ENCODE measurements around the gene SYT9.

The SYT9 gene

GRCh38 chr11:7341551-7341950 lies 89.8 kb downstream of the SYT9 start:
- no peak for DNase-seq (ENCODE audit: low spot score)

- no peak for DNase-seq (ENCODE audit: low spot score)
These were observed 96.1 kb downstream of the SYT9 start for GRCh38 chr11:7347611-7348431.

DNA sequence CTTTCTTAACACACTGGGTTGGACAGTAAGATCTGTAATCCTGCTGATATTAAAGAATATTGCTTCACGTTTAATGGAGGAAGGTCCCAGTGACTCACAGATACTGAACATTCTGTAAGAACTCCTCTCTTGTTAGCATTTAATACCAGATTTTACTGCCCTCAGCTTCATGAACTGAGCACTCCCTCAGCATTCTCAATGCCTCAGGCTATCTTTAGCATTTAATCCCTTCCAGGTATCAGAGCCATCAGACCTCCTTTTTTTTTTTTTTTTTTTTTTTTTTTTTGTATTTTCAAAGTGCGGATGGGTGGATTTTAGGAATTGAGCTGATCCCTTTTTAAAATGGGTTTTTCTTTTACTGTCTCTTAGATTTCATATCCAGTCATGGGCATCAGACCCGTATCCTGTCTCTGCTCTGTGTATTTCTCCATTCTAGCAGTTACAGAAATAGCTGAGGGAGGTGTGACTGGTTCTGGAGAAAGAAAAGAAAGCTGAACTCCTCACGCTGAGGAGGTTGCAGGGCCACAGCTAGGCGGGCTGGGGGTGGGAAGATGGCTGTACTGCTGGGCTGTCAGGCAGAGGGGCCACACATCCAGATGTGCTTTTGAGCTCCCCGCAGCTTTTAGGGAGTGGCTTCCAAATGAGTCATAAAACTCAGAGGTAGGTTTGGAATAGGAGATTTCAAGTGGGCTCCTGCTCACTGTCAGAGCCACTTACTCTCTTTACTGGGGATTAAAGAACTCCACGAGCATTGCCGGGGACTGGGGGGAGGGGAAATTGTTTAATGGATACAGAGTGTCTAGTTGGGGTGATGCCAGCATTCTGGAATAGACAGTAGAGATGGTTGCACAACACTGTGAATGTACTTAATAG lies 97.0 kb downstream of the SYT9 start:
- DNase-seq (ENCODE audit: low spot score) = no peak

DNA sequence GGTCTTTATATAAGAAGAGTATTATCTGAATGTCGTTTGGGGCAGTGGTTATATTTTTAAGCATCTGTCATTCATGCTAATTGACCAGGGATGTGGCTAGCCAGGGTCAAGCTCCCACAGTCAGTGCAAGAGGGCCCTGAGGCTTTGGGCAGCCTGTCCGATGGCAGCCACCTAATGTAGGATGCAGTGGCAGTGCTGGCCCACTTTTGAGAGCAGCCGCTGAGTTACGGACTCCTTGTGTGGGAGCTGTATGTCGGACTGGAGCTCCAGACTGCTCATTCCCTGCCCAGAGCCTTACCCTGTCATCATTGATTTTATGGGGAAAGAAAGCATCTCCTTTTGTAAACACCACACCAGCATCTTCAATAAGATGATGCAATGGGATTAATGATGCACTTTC lies 99.5 kb downstream of the SYT9 start:
- no peak for DNase-seq (ENCODE audit: low spot score)

DNA sequence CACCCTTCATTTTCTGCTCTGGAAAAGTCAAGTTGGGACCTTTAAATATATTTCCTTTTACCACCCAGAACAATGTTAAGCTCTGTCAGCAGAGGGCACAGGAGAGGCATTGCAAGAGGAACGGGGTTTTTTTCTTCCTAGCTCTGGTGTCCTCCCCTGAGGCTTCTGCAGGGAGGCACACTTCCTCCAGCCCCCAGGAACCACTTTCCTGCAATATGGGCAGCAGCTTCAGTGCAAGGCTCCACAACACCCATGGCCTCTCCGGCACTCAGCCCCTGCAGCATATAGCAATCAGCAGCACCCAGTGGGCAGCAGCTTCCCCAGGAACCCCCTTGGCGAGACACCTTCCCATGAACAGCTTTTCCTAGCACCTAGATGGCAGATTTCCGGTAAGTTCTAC lies 101.4 kb downstream of the SYT9 start:
- no peak for DNase-seq (ENCODE audit: low spot score)

DNA sequence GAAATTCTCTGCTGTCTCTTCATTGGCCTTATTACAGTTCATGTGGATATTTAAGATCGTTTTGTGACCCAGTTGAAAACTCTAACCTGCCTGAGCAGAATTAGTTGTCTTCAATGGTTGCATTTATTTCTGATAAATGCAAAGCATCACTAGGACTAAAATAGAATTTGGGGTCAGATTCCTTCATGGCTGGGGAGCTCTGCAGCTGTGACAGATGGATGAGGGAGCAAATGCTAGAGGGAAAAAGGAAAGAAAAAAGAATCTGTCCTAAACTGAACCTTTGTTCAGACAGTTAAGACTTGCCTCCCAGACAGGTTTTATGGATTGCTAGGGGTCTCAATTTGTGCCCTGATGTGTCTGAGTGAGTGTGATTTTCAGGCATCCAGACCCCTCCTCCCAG lies 113.0 kb downstream of the SYT9 start:
- DNase-seq (ENCODE audit: low spot score) = no peak

DNA sequence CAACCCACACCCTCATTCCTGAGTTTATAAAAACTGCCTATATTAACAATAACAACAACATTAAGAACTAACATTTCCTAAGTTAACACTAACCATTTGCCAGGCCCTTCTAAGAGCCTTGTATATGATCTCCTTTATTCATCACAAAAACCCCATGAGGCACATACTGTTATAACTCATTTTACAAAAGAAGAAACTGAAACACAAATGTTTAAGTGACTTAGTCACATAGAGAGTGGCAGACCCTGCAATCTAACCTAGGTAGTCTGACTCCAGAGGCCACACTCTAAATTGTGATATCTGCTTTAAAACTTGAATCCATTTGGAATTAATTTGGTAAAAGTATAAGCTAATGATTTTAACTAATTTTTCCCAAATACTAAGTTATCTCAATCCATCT lies 116.1 kb downstream of the SYT9 start:
- DNase-seq (ENCODE audit: low spot score) = no peak

DNA sequence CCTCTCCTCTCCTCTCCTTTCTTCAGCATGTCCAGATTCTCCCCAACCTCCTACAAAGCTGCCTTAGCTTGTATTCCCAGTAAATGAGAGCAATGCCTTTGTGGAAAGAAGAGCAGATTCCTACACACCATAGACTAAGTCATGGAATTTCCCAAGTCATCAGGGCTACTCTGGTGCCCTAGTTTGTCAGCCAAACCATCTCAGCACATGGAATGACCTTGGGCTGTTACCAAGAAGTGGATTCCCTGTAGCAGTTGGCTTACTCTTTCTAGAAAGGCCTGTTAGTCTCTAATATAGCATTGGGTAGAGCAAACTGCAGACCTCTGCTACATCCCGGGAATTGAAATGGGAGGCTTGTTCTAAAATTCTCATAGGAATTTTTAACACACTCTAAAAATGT lies 124.7 kb downstream of the SYT9 start:
- no peak for DNase-seq (ENCODE audit: low spot score)

DNA sequence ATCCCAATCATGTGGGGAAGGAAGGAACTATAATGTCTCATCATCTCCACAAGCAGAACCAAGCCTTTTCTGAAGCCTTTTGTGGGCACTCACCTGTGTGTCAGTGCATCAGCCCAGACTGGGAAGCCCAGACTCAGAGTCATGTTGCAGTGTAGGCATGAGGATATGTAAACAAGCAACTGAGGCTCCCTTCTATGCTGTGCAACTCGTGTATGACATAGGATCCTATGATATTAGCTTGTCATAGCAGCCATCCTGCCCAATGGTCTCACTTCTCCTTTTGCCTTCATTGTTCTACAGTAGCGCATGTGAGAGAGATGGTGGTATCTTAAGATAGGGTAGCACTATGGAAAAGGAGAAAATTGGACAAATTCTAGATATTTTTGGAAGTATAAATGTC lies 130.2 kb downstream of the SYT9 start:
- DNase-seq (ENCODE audit: low spot score) = no peak

DNA sequence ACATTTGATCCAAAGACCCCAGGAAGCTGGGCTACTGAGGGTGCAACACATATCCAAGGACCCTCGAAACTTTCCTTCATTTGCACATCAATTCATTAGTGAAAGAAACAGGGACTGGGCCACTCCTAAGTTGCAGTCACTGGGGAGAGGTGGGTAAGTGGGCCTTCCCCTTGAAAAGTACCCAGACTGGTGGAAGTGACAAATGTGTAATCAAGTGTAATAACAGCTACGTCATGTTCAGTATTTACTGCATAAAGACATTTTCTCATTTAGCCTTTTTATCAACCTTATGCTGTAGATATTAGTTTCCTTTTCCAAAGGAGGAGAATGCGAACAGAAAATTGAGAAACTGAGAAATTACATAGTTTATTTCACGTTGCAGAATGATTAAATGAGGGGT lies 131.7 kb downstream of the SYT9 start:
- DNase-seq (ENCODE audit: low spot score) = no peak

- DNase-seq (ENCODE audit: low spot score) = no peak
These were observed 133.0 kb downstream of the SYT9 start for GRCh38 chr11:7384691-7385090.

DNA sequence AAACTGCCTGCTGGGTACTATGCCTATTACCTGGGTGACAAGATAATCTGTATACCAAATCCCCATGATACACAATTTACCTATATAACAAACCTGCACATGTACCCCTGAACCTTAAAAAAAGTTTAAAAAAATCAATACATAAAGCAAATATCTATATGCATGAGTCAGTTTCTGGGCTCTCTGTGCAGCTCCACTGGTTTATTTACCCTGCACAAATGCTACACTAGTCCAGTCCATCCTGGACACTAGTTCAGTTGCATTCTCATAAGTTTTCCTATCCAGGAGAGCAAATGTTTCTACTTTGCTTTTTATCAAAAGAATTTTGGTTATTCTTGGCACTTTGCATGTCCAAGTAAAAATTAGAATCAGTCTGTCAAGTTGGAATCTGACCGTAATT lies 133.8 kb downstream of the SYT9 start:
- DNase-seq (ENCODE audit: low spot score) = no peak

- DNase-seq (ENCODE audit: low spot score) = no peak
These were observed 162.5 kb downstream of the SYT9 start for GRCh38 chr11:7413961-7414915.

- DNase-seq (ENCODE audit: low spot score) = no peak
These were observed 163.5 kb downstream of the SYT9 start for GRCh38 chr11:7414973-7415817.

DNA sequence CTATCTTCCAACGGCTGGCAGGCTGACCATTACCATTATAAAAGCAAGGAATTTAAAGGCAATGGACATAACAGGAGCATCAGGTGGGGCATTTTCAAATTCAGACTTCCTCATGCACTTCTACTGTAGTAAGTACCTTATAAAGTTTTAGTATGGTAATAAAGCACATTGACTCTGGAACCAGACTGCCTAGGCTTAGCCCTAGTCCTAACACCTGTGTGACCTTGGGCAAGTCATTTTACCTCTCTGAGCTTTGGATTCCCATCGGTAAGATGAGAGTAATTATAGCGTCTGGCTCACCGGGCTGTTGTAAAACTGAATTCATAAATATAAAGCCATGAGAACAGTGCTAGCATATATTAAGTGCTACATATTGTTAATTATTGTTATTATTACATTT lies 164.4 kb downstream of the SYT9 start:
- DNase-seq (ENCODE audit: low spot score) = no peak

DNA sequence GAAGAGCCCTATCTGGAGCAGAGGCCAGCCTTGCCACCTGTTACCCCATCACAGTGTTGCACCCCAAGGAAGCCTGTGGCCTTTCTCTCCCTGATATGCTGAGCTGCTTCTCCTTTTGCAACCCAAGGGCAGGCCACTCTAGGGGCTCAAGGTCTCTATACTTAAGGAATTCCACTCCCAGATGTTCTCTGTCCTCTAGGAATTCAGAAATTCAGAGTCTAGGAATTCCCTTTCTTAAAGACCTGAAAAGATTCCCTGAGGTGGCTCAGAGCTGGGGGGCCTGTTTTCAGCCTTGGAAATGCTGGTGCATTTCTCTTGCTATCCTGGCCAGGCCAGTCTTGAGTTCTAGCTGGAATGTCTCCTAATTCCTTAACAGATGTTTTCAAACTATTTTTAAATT lies 165.6 kb downstream of the SYT9 start:
- DNase-seq (ENCODE audit: low spot score) = no peak

- no peak for DNase-seq (ENCODE audit: low spot score)
These were observed 166.4 kb downstream of the SYT9 start for GRCh38 chr11:7418061-7418460.

- DNase-seq (ENCODE audit: low spot score) = no peak
These were observed 167.2 kb downstream of the SYT9 start for GRCh38 chr11:7418906-7419305.

DNA sequence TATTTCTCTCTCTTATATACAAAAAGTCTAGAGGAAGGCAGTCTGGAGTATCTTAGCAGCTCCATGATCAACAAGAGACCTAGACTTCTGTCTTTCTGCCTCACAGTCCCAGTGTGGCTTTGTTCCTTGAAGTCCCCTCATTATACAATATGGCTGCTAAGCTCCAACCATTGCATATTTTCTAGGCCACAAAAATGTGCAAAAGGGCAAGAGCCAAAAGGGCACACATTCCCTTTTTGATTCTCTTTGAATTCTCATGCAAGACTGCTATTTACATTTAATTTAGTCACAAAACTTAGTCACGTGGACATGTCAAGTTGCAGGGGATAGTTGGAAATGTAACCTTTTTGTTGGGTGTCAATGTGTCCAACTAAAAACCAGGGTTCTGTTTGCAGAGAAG lies 169.4 kb downstream of the SYT9 start:
- no peak for DNase-seq (ENCODE audit: low spot score)

DNA sequence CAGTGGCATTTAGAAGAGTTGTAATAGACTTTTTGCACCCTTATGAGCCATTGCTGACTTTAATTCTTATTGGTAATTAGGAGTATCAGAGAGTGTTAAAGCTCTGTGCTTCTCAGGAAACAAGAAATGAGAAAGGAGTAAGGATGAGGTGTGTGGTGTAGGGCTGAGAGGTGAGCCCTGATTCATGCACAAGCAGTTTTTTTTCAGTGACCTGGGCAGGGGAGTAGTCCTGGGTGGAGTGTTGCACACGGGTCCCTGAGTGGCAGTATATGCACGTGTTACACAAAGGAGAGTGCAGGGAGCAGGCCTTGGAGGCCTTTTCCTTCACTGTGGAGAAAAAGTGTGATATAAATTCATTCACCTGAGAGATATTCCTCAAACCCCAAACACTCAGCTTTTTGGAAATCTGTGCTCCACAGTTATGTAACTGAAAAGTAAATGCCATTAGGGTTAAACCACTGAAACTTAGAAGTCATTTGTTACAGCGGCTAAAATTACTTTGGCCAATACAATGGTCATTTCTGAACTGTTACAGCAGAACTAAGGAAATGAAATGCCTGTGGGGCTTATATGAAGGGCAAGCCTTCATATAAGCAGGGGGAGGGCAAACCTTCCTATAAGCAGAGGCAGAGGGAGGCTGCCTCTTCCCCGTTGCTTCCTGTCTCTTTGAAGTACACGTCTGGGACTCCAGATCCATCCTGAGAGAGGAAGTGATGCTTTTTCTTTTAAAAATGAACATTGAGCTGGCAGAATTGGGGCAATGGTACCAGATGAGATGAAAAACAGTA lies 171.0 kb downstream of the SYT9 start:
- no peak for DNase-seq (ENCODE audit: low spot score)

- no peak for DNase-seq (ENCODE audit: low spot score)
These were observed 172.2 kb downstream of the SYT9 start for GRCh38 chr11:7423946-7424345.

Measured in D341Med (cell line).